SHP77 (cell line): Measurements from ENCODE around the gene FIG4.
"Not testable (repeated sequence)": the region's sequence is repeated elsewhere in the genome, so short reads cannot be mapped to it uniquely, and the experiment has no call there.

ENCODE experiments used
- DNase-seq, 2 experiments: peaks; one replicate each; lab custom pipeline; 2025; lab: John Stamatoyannopoulos, UW

Gene FIG4

GRCh38 chr6:109853951-109854350 is 162.9 kb downstream of the FIG4 start:
- no peak for DNase-seq

- DNase-seq: no peak
Measured at GRCh38 chr6:109854541-109855308, 163.6 kb downstream of the FIG4 start.

GRCh38 chr6:109855476-109856040 is 164.5 kb downstream of the FIG4 start:
- not testable (repeated sequence) for DNase-seq

GRCh38 chr6:109861946-109862345 is 170.8 kb downstream of the FIG4 start:
- DNase-seq: no peak

GRCh38 chr6:109864050-109864449 is 173.0 kb downstream of the FIG4 start:
- no peak for DNase-seq

GRCh38 chr6:109865968-109866367 is 174.9 kb downstream of the FIG4 start:
- no peak for DNase-seq

GRCh38 chr6:109867009-109867969 is 176.2 kb downstream of the FIG4 start:
- no peak for DNase-seq

GRCh38 chr6:109867970-109868358 is 176.9 kb downstream of the FIG4 start:
- DNase-seq: no peak

GRCh38 chr6:109869398-109870088 is 178.4 kb downstream of the FIG4 start:
- DNase-seq: not testable (repeated sequence)

- DNase-seq: no peak
Measured at GRCh38 chr6:109870089-109870410, 179.0 kb downstream of the FIG4 start.

- DNase-seq: no peak
Measured at GRCh38 chr6:109872549-109872948, 181.5 kb downstream of the FIG4 start.

- DNase-seq: no peak
Measured at GRCh38 chr6:109872968-109873545, 182.0 kb downstream of the FIG4 start.

- no peak for DNase-seq
Measured at GRCh38 chr6:109874086-109874485, 183.0 kb downstream of the FIG4 start.

GRCh38 chr6:109874621-109875020 is 183.5 kb downstream of the FIG4 start:
- no peak for DNase-seq
